BLaER1 (cell line): ENCODE results near the gene ASZ1.
"Not testable (repeated sequence)": the region's sequence is repeated elsewhere in the genome, so short reads cannot be mapped to it uniquely, and the experiment has no call there.

Source experiments
- H3K27ac ChIP-seq: shearing (Covaris generic); formaldehyde crosslinking; 2 replicates; pipeline ENCODE4 v1.8.1; 2022
- H3K27me3 ChIP-seq: shearing (Covaris generic); formaldehyde crosslinking; 2 replicates; pipeline ENCODE4 v1.8.1; 2022
- H3K36me3 ChIP-seq: shearing (Covaris generic); formaldehyde crosslinking; 2 replicates; pipeline ENCODE4 v1.8.1; 2022
- H3K4me1 ChIP-seq: shearing (Covaris generic); formaldehyde crosslinking; 2 replicates; pipeline ENCODE4 v1.8.1; 2022
- H3K4me2 ChIP-seq: shearing (Covaris generic); formaldehyde crosslinking; 2 replicates; pipeline ENCODE4 v1.8.1; 2022
- H3K4me3 ChIP-seq: shearing (Covaris generic); formaldehyde crosslinking; 2 replicates; pipeline ENCODE4 v1.8.1; 2022
- H3K9ac ChIP-seq: shearing (Covaris generic); formaldehyde crosslinking; 2 replicates; pipeline ENCODE4 v1.8.1; 2022
- H3K9me3 ChIP-seq: shearing (Covaris generic); formaldehyde crosslinking; 2 replicates; pipeline ENCODE4 v1.8.1; 2022
- H4K20me1 ChIP-seq: shearing (Covaris generic); formaldehyde crosslinking; 2 replicates; pipeline ENCODE4 v1.8.1; 2022
- Cebpa-rat ChIP-seq: shearing (Covaris generic); IDR thresholded peaks from 2 replicates; pipeline ENCODE4 v1.8.1; 2022

ASZ1 gene

DNA sequence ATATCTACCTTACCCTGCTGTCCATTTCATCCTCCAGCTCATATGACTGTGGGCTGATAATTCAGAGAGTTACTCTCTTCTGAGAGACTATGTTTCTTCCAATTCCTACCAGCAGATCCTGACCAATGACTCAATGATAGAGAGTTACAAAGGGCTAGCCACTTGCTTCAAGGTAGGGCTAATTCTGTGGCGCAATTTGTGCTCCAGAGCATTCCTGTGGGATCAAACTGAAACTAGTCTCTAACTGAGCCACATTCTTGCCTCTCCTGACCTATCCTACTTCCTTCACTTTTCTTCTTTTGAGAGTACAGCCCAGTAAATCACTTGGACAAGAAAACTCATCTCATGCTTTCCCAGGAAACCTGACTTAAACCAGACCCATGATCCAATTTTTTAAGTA lies 17.9 kb upstream of the ASZ1 start:
- Histone ChIP-seq H3K27ac (no peak overlapping the region), H3K4me2 (no peak overlapping the region), H3K4me1 (no peaks in the 10 kb centered on the region), H4K20me1 (no peaks in the 10 kb centered on the region), H3K4me3 (no peak overlapping the region), H3K9ac (no peak overlapping the region), H3K27me3 (no peaks in the 10 kb centered on the region), H3K36me3 (no peaks in the 10 kb centered on the region), H3K9me3 (peaks cover 5% of the 10 kb centered on the region; the same call in 1 of the 2 replicates)
- TF ChIP-seq Cebpa-rat, result no peak

- Histone ChIP-seq H3K27ac (no peak overlapping the region), H3K4me3 (no peak overlapping the region), H3K27me3 (no peaks in the 10 kb centered on the region), H3K4me2 (no peak overlapping the region), H3K9me3 (peaks cover 5% of the 10 kb centered on the region; the same call in 1 of the 2 replicates), H4K20me1 (no peaks in the 10 kb centered on the region), H3K9ac (no peak overlapping the region), H3K36me3 (no peaks in the 10 kb centered on the region), H3K4me1 (no peaks in the 10 kb centered on the region)
- no peak for TF ChIP-seq Cebpa-rat
Measured at GRCh38 chr7:117444646-117445045, 17.4 kb upstream of the ASZ1 start.

DNA sequence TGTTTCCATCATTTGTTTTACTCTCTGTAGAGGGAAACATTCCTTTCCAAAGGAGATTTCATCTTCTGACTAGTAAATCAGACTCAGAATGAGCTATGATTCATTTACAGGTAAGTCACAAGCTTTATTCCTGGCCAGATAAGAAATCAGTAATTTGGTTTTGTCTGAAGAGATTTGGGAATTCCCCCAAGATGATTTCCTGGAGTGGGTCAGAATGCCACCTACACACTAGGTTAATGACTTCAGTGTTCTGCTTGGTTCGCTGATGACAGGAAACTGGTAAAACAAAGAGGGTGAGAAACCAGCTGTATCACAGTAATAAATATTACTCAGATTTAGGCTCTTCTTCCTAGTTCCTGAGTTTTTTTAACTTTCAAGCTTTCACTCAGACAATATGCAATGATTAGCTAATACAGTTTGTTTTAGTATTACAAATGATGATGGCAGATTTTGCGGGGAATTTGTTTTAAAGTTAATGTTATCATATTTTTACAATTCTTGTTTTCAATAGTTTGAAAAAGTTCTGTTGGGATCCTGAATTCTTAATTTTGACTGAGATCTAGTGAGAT lies 8.3 kb upstream of the ASZ1 start:
- Histone ChIP-seq H3K4me2 (no peak overlapping the region), H3K36me3 (no peaks in the 10 kb centered on the region), H3K27ac (no peak overlapping the region), H3K27me3 (no peaks in the 10 kb centered on the region), H3K4me3 (no peak overlapping the region), H4K20me1 (no peaks in the 10 kb centered on the region), H3K9me3 (no peaks in the 10 kb centered on the region), H3K9ac (no peak overlapping the region), H3K4me1 (peaks cover 4% of the 10 kb centered on the region; the same call in 1 of the 2 replicates)
- no peak for TF ChIP-seq Cebpa-rat

DNA sequence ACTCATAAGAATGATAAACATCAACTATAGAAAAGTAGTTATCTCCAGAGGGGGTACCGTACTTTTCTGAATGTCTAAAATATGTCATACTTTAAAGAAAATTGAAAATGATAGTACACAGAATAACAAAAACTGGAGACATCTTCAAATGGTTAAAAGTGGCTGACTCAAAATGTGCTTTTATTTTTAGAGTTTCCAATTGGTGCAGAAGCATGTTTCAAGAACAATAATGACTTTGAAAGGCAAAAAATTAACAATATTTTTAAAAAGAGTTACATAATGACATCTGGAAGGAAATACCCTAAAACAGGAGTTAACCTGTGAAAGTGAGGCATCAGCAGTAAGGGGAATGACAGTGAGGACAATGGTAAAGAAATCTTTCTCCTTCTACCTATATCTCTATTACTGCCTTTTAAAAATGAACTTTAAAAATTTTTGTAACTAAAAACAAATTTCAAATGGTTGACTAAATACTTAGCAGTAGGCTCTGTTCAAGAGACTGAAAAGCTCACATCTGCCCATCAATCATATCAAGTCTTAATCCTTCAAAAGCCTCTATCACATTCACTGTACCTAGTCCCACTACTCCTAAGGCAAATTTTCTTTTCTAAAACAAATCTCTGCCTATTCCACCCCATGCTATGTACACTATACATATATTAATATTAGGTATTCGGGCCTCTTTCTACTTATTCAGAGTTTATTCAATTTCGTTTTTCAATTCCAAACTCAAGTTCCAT lies 3.0 kb downstream of the ASZ1 start:
- TF ChIP-seq Cebpa-rat, result no peak
- Histone ChIP-seq H3K4me1 (no peaks in the 10 kb centered on the region), H3K36me3 (no peaks in the 10 kb centered on the region), H4K20me1 (no peaks in the 10 kb centered on the region), H3K27ac (no peak overlapping the region), H3K4me2 (no peak overlapping the region), H3K4me3 (no peak overlapping the region), H3K27me3 (no peaks in the 10 kb centered on the region), H3K9ac (no peak overlapping the region), H3K9me3 (peaks cover 4% of the 10 kb centered on the region; the same call in 1 of the 2 replicates)

- not testable (repeated sequence) for H3K9ac ChIP-seq, H4K20me1 ChIP-seq, H3K4me3 ChIP-seq, H3K9me3 ChIP-seq, H3K27me3 ChIP-seq, H3K4me1 ChIP-seq, H3K4me2 ChIP-seq, H3K36me3 ChIP-seq, H3K27ac ChIP-seq
Measured at GRCh38 chr7:117414591-117414990, 12.7 kb downstream of the ASZ1 start.

DNA sequence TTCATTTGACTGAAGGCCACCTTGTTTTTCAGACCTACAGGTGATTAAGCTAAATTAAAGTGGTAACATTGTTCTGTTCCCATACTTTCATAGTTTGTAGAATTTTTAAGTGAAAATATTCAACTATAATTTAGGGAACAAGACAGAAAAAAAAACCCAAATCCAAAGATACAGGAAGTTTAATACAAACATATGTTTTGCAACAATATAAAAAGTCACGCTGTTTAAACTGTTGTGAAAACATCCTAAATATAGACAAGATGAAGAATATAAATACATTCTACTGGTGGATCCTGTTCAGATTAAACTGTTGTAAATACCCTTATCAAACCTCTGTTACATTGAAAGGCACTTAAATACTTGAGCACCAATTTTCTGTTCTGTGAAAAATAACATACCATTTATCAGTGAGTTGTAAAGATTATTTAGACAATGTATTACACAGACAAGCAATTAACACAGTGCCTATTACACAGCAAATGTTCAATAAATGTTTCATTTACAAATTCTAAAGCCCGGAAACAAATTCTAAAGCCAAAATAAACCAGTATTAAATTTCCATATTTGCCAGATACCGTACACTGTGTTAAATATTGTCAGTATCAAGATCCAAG lies 14.2 kb downstream of the ASZ1 start:
- Histone ChIP-seq H4K20me1 (no peaks in the 10 kb centered on the region), H3K4me1 (no peaks in the 10 kb centered on the region), H3K9me3 (no peaks in the 10 kb centered on the region), H3K27ac (no peak overlapping the region), H3K36me3 (no peaks in the 10 kb centered on the region), H3K4me3 (no peak overlapping the region), H3K27me3 (no peaks in the 10 kb centered on the region), H3K9ac (no peak overlapping the region), H3K4me2 (no peak overlapping the region)
- no peak for TF ChIP-seq Cebpa-rat

- Histone ChIP-seq H3K9ac (no peak overlapping the region), H3K9me3 (no peaks in the 10 kb centered on the region), H3K27me3 (no peaks in the 10 kb centered on the region), H3K4me2 (no peak overlapping the region), H3K4me1 (no peaks in the 10 kb centered on the region), H3K36me3 (no peaks in the 10 kb centered on the region), H3K27ac (no peak overlapping the region), H3K4me3 (no peak overlapping the region), H4K20me1 (no peaks in the 10 kb centered on the region)
- no peak for TF ChIP-seq Cebpa-rat
Measured at GRCh38 chr7:117412390-117412789, 14.9 kb downstream of the ASZ1 start.

- Histone ChIP-seq H3K4me1 (no peaks in the 10 kb centered on the region), H3K9me3 (no peaks in the 10 kb centered on the region), H3K4me3 (no peak overlapping the region), H3K27me3 (no peaks in the 10 kb centered on the region), H3K9ac (no peak overlapping the region), H4K20me1 (no peaks in the 10 kb centered on the region), H3K27ac (no peak overlapping the region), H3K4me2 (no peak overlapping the region), H3K36me3 (no peaks in the 10 kb centered on the region)
- TF ChIP-seq Cebpa-rat, result no peak
Measured at GRCh38 chr7:117411539-117411938, 15.8 kb downstream of the ASZ1 start.

- Histone ChIP-seq H3K4me3 (no peak overlapping the region), H3K9me3 (no peaks in the 10 kb centered on the region), H3K9ac (no peak overlapping the region), H3K4me2 (no peak overlapping the region), H3K27ac (no peak overlapping the region), H3K36me3 (no peaks in the 10 kb centered on the region), H3K4me1 (no peaks in the 10 kb centered on the region), H3K27me3 (no peaks in the 10 kb centered on the region), H4K20me1 (no peaks in the 10 kb centered on the region)
- no peak for TF ChIP-seq Cebpa-rat
Measured at GRCh38 chr7:117408831-117409230, 18.5 kb downstream of the ASZ1 start.

GRCh38 chr7:117405519-117405918 lies 21.8 kb downstream of the ASZ1 start:
- Histone ChIP-seq H4K20me1 (no peaks in the 10 kb centered on the region), H3K27ac (no peak overlapping the region), H3K9ac (no peak overlapping the region), H3K4me2 (no peak overlapping the region), H3K4me3 (no peak overlapping the region), H3K4me1 (no peaks in the 10 kb centered on the region), H3K9me3 (no peaks in the 10 kb centered on the region), H3K36me3 (no peaks in the 10 kb centered on the region), H3K27me3 (no peaks in the 10 kb centered on the region)
- no peak for TF ChIP-seq Cebpa-rat
